Heart right ventricle (tissue), 16 donors: ENCODE measurements around the gene RPL15. TPM values are rescaled to one million over a fixed set of nuclear protein-coding genes. Genes with fewer than 3 reads are reported as not detected.

ENCODE experiments used
- ATAC-seq, 8 donors: fragments of 200-7000 bp; cut with Tn5 transposase; one replicate each; pipeline ENCODE4 v1.9.1; 2020; ENCODE audit warnings: mild to moderate bottlenecking in 8 of 8, moderate library complexity in 8 of 8, moderate number of reproducible peaks in 1 of 8
- DNase-seq, 2 donors: peaks; one replicate each; pipeline ENCODE4 v3.0.0-alpha.2; 2020
- H3K27ac ChIP-seq, 10 donors: fragments of 200-600 bp; sonication (generic) in 2 of 10; one replicate each; pipeline versions ENCODE4 v1.5.0 to v1.8.0; 2020 to 2022; ENCODE audit warnings: mild to moderate bottlenecking in 3 of 10
- H3K27me3 ChIP-seq, 7 donors: fragments of 200-600 bp; one replicate each; pipeline ENCODE4 v1.8.0; 2021 to 2022; ENCODE audit warnings: mild to moderate bottlenecking in 2 of 7
- H3K36me3 ChIP-seq, 9 donors: fragments of 200-600 bp; sonication (generic) in 1 of 9; one replicate each; pipeline versions ENCODE4 v1.5.0 to v1.8.0; 2020 to 2022; ENCODE audit warnings: mild to moderate bottlenecking in 2 of 9
- H3K4me1 ChIP-seq, 9 donors: fragments of 200-600 bp; sonication (generic) in 1 of 9; one replicate each; pipeline versions ENCODE4 v1.5.0 to v1.8.0; 2020 to 2022; ENCODE audit warnings: mild to moderate bottlenecking in 4 of 9
- H3K4me3 ChIP-seq, 10 donors: fragments of 200-600 bp; sonication (generic) in 2 of 10; one replicate each; pipeline versions ENCODE4 v1.5.0 to v1.8.0; 2020 to 2022; ENCODE audit warnings: mild to moderate bottlenecking in 7 of 10, moderate library complexity in 2 of 10
- H3K9me3 ChIP-seq, 11 donors: fragments of 200-600 bp in 10 of 11; sonication (generic) in 2 of 11; one replicate each; pipeline versions ENCODE4 v1.5.0 to v1.8.0; 2013 to 2022; ENCODE audit warnings: mild to moderate bottlenecking in 2 of 11, control low read depth in 1 of 11, moderate library complexity in 1 of 11
- CTCF ChIP-seq, 9 donors: fragments of 200-600 bp; sonication (generic) in 2 of 9; IDR thresholded peaks; one replicate each; pipeline versions ENCODE4 v1.5.0 to v1.8.0; 2021 to 2022; ENCODE audit warnings: antibody characterized with exemption in 9 of 9, mild to moderate bottlenecking in 5 of 9, moderate library complexity in 1 of 9
- WGBS, 2 donors: extraction: QIAGEN DNeasy Blood & Tissue Kit; methylation state at CpG; one replicate each; pipeline ENCODE4 v1.1.7; 2013; ENCODE audit warnings: inconsistent platforms in 1 of 2; 5-methylcytosine and 5-hydroxymethylcytosine counted together
- intact Hi-C, 10 donors: fragments of 100-400 bp; cut with DNase I; formaldehyde crosslinking; loops; one replicate each; pipeline versions ENCODE4 v1.11.1 to v1.14.2; 2022
- polyA plus RNA-seq, 2 donors: library from polyadenylated mRNA; stranded (reverse); fragments of 200-250 nt; gene quantifications; one replicate each; pipeline ENCODE4 v1.2.3, GENCODE V29; 2013
- total RNA-seq, 10 donors: library from RNA; stranded (reverse); fragmentation: NEBNext Ultra II Directional in 3 of 10; extraction: Animal tissue kit (Norgen Biotek cat#: 25700) in 3 of 10; gene quantifications; one replicate each; pipeline versions ENCODE4 v1.2.1 to v1.2.4, GENCODE V29; 2021 to 2023
- donor health status: Arrhythmogenic right ventricular cardiomyopathy.
- donor health status: ischemic (EF 13 %, LVEDD 7.1; RV severe dilation, severe dysfunction).
- donor health status: healthy with polysubstance abuse.
- donor health status: DM: no; HTN: yes; CAD: no.
- donor health status: DM: no; HTN: no; CAD: no.
- donor health status: ischemic (EF 25% LVEDD 6.9; RV normal size, moderate dysfunction).
- donor health status: ischemic (EF 25% LVEDD 5.7; RV mildly dilated, moderate dysfunction).
- donor health status: healthy.
- donor health status: DM: yes; HTN: yes; CAD: no.
- donor health status: Ischemic cardiomyopathy.
- donor health status: ischemic (EF 35%, LVEDD 5.7; RV mildly dilated, moderate dysfunction).
- donor health status: nonischemic (EF 11% LVEDD 7.7; RV severe dilation, severe dysfunction).
- donor health status: DM: yes; HTN: yes; CAD: no.
- donor health status: PGD.
- donor health status: ischemic (EF 29% LVEDD 5.4; RV normal size, mild dysfunction).
- donor health status: nonischemic (EF 23%, LVEDD 6.1; RV moderate dilation, normal function).

RPL15 gene
- total and polyA plus RNA-seq, 12 donors: 869 to 3,225 (median 932) TPM

- Histone ChIP-seq H3K4me3 (no peak overlapping the region), H3K36me3 (peaks cover 0 to 58% (median 28%) of the 10 kb centered on the region in 9 donors), H3K9me3 (no peaks in the 10 kb centered on the region), H3K4me1 (peaks cover 2 to 45% (median 39%) of the 10 kb centered on the region in 9 donors), H3K27me3 (no peaks in the 10 kb centered on the region), H3K27ac (no peak overlapping the region)
- TF ChIP-seq CTCF (IDR thresholded peaks at IDR 0.05): no peak
- intact Hi-C loops: no loop called here
- 46 to 60% methylated on average over 2 of the region's 2 CpGs for WGBS, 2 donors
- DNase-seq (no peak), ATAC-seq (no peak)
These were observed 2.7 kb downstream of the RPL15 start for GRCh38 chr3:23919628-23920027.

- intact Hi-C loops: no loop called here
- Histone ChIP-seq H3K27ac (no peak overlapping the region), H3K4me1 (peaks cover 2 to 40% (median 35%) of the 10 kb centered on the region in 9 donors), H3K36me3 (peaks cover 0 to 58% (median 28%) of the 10 kb centered on the region in 9 donors), H3K4me3 (no peak overlapping the region), H3K27me3 (no peaks in the 10 kb centered on the region), H3K9me3 (no peaks in the 10 kb centered on the region)
- 86 to 89% methylated on average over 5 of the region's 5 CpGs for WGBS, 2 donors
- DNase-seq: no peak
- no peak for ATAC-seq
- TF ChIP-seq CTCF (IDR thresholded peaks at IDR 0.05): no peak
These were observed 3.3 kb downstream of the RPL15 start for GRCh38 chr3:23920151-23920655.

- DNase-seq (no peak), ATAC-seq (no peak)
- no peak overlapping the region for H3K27ac ChIP-seq
- peaks cover 0 to 58% (median 28%) of the 10 kb centered on the region in 9 donors for H3K36me3 ChIP-seq
- no peaks in the 10 kb centered on the region for H3K9me3 ChIP-seq
- TF ChIP-seq CTCF (IDR thresholded peaks at IDR 0.05): no peak
- no peaks in the 10 kb centered on the region for H3K27me3 ChIP-seq
- intact Hi-C loops: no loop called here
- H3K4me3 ChIP-seq: no peak overlapping the region
- 86 to 96% methylated on average over 3 of the region's 3 CpGs for WGBS, 2 donors
- peaks cover 2 to 32% (median 26%) of the 10 kb centered on the region in 9 donors for H3K4me1 ChIP-seq
These were observed 4.2 kb downstream of the RPL15 start for GRCh38 chr3:23921052-23921511.

GRCh38 chr3:23923786-23924185, 6.9 kb downstream of the RPL15 start:
- Histone ChIP-seq H3K27me3 (no peaks in the 10 kb centered on the region), H3K36me3 (peaks cover 0 to 49% (median 19%) of the 10 kb centered on the region in 9 donors), H3K4me1 (peaks cover 0 to 18% (median 13%) of the 10 kb centered on the region in 9 donors), H3K4me3 (no peak overlapping the region), H3K9me3 (no peaks in the 10 kb centered on the region), H3K27ac (no peak overlapping the region)
- no peak for ATAC-seq
- WGBS, 2 donors: 66 to 75% methylated on average over 2 of the region's 2 CpGs
- intact Hi-C loops: no loop called here
- TF ChIP-seq CTCF (IDR thresholded peaks at IDR 0.05): no peak
- no peak for DNase-seq
